Upper lobe of left lung (tissue), 4 donors: ENCODE data around the gene PNPLA5.

Source experiments
- POLR2AphosphoS5 ChIP-seq, 2 donors: sonication (generic); formaldehyde crosslinking; IDR thresholded peaks; one replicate each; pipeline ENCODE4 v1.5.1; 2017; ENCODE audit warnings: antibody characterized with exemption in 2 of 2
- TF ChIP-seq, protein P1 (sequence below), 6 experiments: fragments of 450-650 bp in 4 of 6; fragments of 200-600 bp in 2 of 6; sonication (generic) in 2 of 6; IDR thresholded peaks; one replicate each; pipeline ENCODE4 v1.5.1; 2016 to 2019; ENCODE audit warnings: antibody characterized with exemption in 6 of 6

DNA sequence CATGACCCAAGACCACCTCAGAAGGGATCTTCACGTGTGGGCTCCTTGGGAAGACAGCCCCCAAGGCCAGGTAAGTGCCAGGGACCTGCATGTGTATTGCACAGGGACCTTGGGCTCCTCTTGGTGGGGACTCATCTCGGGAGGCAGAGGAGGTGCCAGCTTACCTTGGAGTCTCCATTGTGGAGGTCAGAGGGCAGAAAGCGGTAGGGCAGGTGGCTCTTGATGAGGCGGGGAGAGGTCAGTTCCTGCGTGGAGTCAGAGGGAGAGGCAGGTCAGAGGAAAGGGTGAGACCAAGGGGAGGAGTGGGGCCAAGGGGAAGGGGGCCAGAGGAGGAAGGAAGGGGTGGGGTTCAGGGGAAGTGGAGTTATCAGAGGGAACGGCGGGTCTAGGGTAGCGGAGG is 52.0 kb downstream of the PNPLA5 start:
- TF ChIP-seq, protein P1, sequence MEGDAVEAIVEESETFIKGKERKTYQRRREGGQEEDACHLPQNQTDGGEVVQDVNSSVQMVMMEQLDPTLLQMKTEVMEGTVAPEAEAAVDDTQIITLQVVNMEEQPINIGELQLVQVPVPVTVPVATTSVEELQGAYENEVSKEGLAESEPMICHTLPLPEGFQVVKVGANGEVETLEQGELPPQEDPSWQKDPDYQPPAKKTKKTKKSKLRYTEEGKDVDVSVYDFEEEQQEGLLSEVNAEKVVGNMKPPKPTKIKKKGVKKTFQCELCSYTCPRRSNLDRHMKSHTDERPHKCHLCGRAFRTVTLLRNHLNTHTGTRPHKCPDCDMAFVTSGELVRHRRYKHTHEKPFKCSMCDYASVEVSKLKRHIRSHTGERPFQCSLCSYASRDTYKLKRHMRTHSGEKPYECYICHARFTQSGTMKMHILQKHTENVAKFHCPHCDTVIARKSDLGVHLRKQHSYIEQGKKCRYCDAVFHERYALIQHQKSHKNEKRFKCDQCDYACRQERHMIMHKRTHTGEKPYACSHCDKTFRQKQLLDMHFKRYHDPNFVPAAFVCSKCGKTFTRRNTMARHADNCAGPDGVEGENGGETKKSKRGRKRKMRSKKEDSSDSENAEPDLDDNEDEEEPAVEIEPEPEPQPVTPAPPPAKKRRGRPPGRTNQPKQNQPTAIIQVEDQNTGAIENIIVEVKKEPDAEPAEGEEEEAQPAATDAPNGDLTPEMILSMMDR (IDR thresholded peaks at IDR 0.05), result no peak
- TF ChIP-seq POLR2AphosphoS5 (IDR thresholded peaks at IDR 0.05), result no peak
